Breast epithelium (tissue), 4 donors: ENCODE results near the gene FAM184B. TPM values are rescaled to one million over a fixed set of nuclear protein-coding genes. Genes with fewer than 3 reads are reported as not detected.

Experiments used
- DNase-seq, 2 donors: peaks; one replicate each; pipeline ENCODE4 v3.0.0-alpha.2; 2019; ENCODE audit warnings: low spot score in 2 of 2
- H3K27ac ChIP-seq, 2 donors: fragments of 200-600 bp; sonication (generic) in 1 of 2; one replicate each; pipeline ENCODE4 v1.5.1; 2016 to 2019; ENCODE audit warnings: mild to moderate bottlenecking in 1 of 2
- H3K27me3 ChIP-seq, 2 donors: fragments of 200-600 bp; sonication (generic) in 1 of 2; one replicate each; pipeline versions ENCODE4 v1.5.1 to v1.6.0; 2017 to 2019; ENCODE audit warnings: control low read depth in 1 of 2, mild to moderate bottlenecking in 1 of 2
- H3K36me3 ChIP-seq: fragments of 200-600 bp; one replicate; pipeline ENCODE4 v1.5.1; 2019
- H3K4me1 ChIP-seq, 2 donors: fragments of 200-600 bp; sonication (generic); one replicate each; pipeline ENCODE4 v1.5.1; 2016 to 2019; ENCODE audit warnings: control low read depth in 1 of 2
- H3K4me3 ChIP-seq, 3 donors: fragments of 200-600 bp; sonication (generic); 1 replicate in 2 of 3; 2 replicates in 1 of 3; pipeline ENCODE4 v1.5.1; 2016 to 2019; ENCODE audit warnings: mild to moderate bottlenecking in 3 of 3, moderate library complexity in 2 of 3
- H3K9me3 ChIP-seq, 2 donors: fragments of 200-600 bp; sonication (generic) in 1 of 2; one replicate each; pipeline ENCODE4 v1.5.1; 2016 to 2019; ENCODE audit warnings: control low read depth in 1 of 2
- POLR2A ChIP-seq: fragments of 450-650 bp; IDR thresholded peaks from one replicate; pipeline ENCODE4 v1.6.1; 2016; ENCODE audit warnings: antibody characterized with exemption, mild to moderate bottlenecking, moderate library complexity
- POLR2AphosphoS5 ChIP-seq, 3 donors: sonication (generic); formaldehyde crosslinking; IDR thresholded peaks; one replicate each; pipeline ENCODE4 v1.6.1; 2017; ENCODE audit warnings: antibody characterized with exemption in 3 of 3
- intact Hi-C: fragments of 100-400 bp; cut with DNase I; formaldehyde crosslinking; loops from one replicate; pipeline ENCODE4 v1.15.1; 2023; ENCODE audit warnings: low total_unique reads
- total RNA-seq, 3 donors: library from RNA; depleted of rRNA; stranded (reverse); fragments of >200 nt; gene quantifications; one replicate each; pipeline ENCODE4 v1.1.0, GENCODE V29; 2016
- TF ChIP-seq, protein P1 (sequence below), 3 donors: fragments of 450-650 bp; IDR thresholded peaks; one replicate each; pipeline ENCODE4 v1.5.1; 2016 to 2017; ENCODE audit warnings: antibody characterized with exemption in 3 of 3, mild to moderate bottlenecking in 3 of 3, moderate library complexity in 3 of 3

The FAM184B gene
- total RNA-seq, 3 donors from 2014 or later: 0.33 to 0.59 TPM; not detected in 1

DNA sequence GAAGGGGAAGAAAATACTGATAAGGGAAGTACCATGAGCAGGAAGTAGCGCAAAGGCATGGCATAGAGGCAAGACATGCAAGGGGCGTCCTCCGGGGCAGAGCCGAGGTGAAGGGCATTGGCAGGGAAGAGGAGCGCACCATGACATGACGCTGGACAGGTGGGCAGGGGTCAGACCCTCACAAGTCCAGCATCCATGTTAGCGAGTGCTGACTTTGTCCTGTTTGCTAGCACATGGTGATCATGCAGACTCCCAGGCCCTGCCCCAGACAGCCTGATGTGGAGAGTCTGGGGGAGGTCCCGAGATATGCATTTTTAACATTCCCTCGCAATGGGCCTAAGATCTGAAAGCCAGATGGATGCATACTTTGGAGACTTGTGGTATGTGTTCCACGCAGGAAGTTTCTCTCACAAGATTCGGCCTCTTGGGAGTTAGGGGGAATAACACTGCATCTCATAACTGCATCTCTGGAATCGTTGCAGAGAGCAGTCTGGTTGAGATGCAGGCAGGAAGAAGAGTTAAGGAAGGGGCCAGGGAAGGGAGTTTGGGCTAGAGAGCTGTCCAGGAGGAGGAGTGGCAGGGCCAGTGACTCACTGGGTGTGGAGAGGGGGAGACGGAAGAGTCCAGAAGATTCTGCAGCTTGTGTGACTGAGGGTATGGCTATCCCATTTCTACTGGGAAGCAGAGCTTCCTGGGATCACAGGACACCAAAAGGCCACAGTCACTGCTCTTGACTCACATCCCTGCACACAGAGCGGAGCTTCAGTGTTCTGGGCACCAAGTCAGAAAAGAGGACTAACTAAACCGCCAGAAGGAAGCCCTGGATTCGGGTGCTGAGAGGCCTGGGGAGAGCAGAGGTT lies 59.7 kb downstream of the FAM184B start:
- Histone ChIP-seq H3K9me3 (no peaks in the 10 kb centered on the region), H3K36me3 (no peaks in the 10 kb centered on the region), H3K4me1 (no peaks in the 10 kb centered on the region), H3K27ac (peak overlapping the region; percentile 45 to 64), H3K4me3 (no peak overlapping the region), H3K27me3 (no peaks in the 10 kb centered on the region)
- intact Hi-C loops: no loop called here
- DNase-seq: no peak
- no peak for TF ChIP-seq POLR2AphosphoS5 (IDR thresholded peaks at IDR 0.05)
- no peak for TF ChIP-seq POLR2A
- TF ChIP-seq, protein P1, sequence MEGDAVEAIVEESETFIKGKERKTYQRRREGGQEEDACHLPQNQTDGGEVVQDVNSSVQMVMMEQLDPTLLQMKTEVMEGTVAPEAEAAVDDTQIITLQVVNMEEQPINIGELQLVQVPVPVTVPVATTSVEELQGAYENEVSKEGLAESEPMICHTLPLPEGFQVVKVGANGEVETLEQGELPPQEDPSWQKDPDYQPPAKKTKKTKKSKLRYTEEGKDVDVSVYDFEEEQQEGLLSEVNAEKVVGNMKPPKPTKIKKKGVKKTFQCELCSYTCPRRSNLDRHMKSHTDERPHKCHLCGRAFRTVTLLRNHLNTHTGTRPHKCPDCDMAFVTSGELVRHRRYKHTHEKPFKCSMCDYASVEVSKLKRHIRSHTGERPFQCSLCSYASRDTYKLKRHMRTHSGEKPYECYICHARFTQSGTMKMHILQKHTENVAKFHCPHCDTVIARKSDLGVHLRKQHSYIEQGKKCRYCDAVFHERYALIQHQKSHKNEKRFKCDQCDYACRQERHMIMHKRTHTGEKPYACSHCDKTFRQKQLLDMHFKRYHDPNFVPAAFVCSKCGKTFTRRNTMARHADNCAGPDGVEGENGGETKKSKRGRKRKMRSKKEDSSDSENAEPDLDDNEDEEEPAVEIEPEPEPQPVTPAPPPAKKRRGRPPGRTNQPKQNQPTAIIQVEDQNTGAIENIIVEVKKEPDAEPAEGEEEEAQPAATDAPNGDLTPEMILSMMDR (IDR thresholded peaks at IDR 0.05): no peak

DNA sequence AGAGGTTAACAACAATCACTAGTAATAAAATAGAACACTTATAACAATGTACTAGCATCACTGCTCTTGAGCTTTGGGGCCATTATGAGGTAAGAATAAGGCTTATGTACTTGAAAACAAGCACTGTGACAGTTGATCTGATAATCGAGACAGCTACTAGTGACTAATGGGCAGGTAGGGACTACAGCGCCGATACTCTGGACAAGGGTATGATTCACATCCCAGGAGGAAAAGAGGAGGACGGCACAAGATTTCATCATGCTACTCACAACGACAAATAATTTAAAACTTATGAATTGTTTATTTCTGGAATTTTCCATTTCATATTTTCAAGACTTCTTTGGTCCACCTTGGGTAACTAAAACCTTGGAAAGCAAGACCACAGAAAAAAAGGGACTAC lies 62.3 kb downstream of the FAM184B start:
- intact Hi-C loops: no loop called here
- Histone ChIP-seq H3K4me3 (no peak overlapping the region), H3K27me3 (no peaks in the 10 kb centered on the region), H3K27ac (no peak overlapping the region), H3K36me3 (no peaks in the 10 kb centered on the region), H3K4me1 (no peaks in the 10 kb centered on the region), H3K9me3 (no peaks in the 10 kb centered on the region)
- no peak for TF ChIP-seq POLR2A
- TF ChIP-seq, protein P1 (IDR thresholded peaks at IDR 0.05): no peak
- no peak for TF ChIP-seq POLR2AphosphoS5 (IDR thresholded peaks at IDR 0.05)
- no peak for DNase-seq

DNA sequence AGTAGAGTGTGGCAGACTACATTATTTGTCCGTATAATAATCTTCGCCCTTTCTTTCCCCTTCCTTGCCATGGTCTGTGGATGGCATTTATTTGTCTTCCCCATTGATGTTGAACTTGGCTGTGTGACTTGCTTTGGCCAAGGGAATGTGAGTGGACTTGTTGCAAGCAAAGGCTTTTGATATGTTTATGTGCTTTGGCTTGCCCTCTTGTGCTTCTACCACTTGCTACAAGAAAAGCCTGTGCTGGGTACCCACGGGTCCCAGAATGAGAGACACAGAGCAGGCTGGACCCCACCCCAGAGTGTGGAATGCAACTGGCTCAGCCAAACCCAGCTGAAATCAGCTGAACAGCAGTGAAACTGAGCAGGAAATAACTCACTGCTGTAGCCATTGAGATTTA lies 63.0 kb downstream of the FAM184B start:
- Histone ChIP-seq H3K36me3 (no peaks in the 10 kb centered on the region), H3K27ac (no peak overlapping the region), H3K4me3 (no peak overlapping the region), H3K9me3 (no peaks in the 10 kb centered on the region), H3K4me1 (no peaks in the 10 kb centered on the region), H3K27me3 (no peaks in the 10 kb centered on the region)
- DNase-seq: no peak
- intact Hi-C loops: no loop called here
- TF ChIP-seq, protein P1 (IDR thresholded peaks at IDR 0.05): no peak
- TF ChIP-seq POLR2A: no peak
- no peak for TF ChIP-seq POLR2AphosphoS5 (IDR thresholded peaks at IDR 0.05)

DNA sequence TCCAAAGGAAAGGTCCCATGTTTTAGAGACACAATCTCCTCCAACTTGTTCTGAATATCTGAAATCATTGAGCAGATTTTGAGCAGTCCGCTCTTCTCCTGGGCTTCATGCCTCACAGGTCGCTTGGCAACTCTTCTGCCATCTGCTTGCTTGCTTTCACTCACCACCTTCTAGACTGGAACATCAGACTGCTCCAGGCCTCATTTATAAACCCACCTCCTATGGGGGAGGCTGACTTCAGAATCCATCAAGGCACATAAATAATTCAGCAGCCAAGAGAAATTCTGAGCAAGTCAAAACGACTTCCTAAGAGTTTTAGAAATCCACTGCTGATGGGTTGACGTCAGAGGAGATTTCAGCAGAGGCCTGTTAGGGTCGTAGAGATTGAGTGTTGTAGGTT lies 64.1 kb downstream of the FAM184B start:
- H3K27me3 ChIP-seq: no peaks in the 10 kb centered on the region
- H3K4me3 ChIP-seq: no peak overlapping the region
- no peaks in the 10 kb centered on the region for H3K4me1 ChIP-seq
- no peak overlapping the region for H3K27ac ChIP-seq
- no peaks in the 10 kb centered on the region for H3K9me3 ChIP-seq
- no peaks in the 10 kb centered on the region for H3K36me3 ChIP-seq
- TF ChIP-seq, protein P1 (IDR thresholded peaks at IDR 0.05): no peak
- TF ChIP-seq POLR2AphosphoS5 (IDR thresholded peaks at IDR 0.05) (no peak), POLR2A (no peak)
- intact Hi-C loops: no loop called here
- DNase-seq: no peak

DNA sequence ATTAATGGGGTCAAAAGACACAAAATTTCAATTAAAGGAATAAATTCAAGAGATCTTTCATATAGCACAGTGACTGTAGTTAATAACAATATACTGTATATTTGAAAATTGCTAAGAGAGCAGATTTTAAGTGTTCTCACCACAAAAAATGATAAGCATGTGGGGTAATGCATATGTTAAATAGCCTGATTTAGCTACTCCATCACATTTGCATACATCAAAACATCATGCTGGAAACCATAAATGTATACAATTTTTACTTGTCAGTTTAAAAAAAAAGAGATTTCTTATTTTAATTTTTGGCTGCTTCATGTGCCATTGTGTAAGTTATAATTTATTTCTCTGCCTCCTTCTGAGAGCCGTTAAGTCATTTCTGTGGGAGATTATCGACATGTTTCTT lies 65.9 kb downstream of the FAM184B start:
- Histone ChIP-seq H3K36me3 (no peaks in the 10 kb centered on the region), H3K27me3 (no peaks in the 10 kb centered on the region), H3K4me1 (no peaks in the 10 kb centered on the region), H3K27ac (no peak overlapping the region), H3K9me3 (no peaks in the 10 kb centered on the region), H3K4me3 (no peak overlapping the region)
- no peak for DNase-seq
- TF ChIP-seq, protein P1 (IDR thresholded peaks at IDR 0.05): no peak
- TF ChIP-seq POLR2A (no peak), POLR2AphosphoS5 (IDR thresholded peaks at IDR 0.05) (no peak)
- intact Hi-C loops: no loop called here
